ENCODE results near the gene CLCN4.

CLCN4 gene

DNA sequence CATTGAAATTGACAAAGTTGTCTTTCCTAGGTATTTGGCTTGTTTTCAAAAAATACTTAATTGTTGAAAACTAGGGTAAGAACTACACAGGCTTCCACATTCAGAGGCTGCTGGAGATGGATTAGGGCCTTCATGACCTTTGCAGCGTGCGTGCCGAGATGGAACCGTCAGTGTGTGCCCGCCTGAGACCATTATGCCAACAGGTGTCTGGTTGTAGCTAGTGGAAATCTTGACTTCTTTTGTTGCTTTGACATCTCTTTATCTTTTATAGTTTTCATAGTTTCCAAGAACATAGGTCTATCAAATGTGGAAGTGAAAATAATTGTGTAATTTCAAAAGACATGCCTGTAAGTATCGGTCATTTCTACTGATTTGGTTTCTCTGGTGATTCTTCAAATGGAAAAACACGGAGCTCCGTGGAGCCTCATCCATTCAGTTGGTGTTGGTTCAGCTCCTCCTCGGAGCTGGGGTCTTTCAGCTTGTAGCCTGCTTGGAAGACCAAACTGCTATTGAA is 38.9 kb upstream of the CLCN4 start:
- no peaks in the 10 kb centered on the region for H3K9me3 ChIP-seq (ENCODE audit: severe bottlenecking)
- H3K27ac ChIP-seq (ENCODE audit: poor library complexity, severe bottlenecking): no peak overlapping the region
- H3K4me3 ChIP-seq (ENCODE audit: severe bottlenecking): no peak overlapping the region
- H3K4me1 ChIP-seq (ENCODE audit: insufficient read depth, poor library complexity, severe bottlenecking): no peaks in the 10 kb centered on the region
- peaks cover 9% of the 10 kb centered on the region; the same call in 1 of the 2 replicates for H3K36me3 ChIP-seq (ENCODE audit: low read depth)
- TF ChIP-seq, protein P1, sequence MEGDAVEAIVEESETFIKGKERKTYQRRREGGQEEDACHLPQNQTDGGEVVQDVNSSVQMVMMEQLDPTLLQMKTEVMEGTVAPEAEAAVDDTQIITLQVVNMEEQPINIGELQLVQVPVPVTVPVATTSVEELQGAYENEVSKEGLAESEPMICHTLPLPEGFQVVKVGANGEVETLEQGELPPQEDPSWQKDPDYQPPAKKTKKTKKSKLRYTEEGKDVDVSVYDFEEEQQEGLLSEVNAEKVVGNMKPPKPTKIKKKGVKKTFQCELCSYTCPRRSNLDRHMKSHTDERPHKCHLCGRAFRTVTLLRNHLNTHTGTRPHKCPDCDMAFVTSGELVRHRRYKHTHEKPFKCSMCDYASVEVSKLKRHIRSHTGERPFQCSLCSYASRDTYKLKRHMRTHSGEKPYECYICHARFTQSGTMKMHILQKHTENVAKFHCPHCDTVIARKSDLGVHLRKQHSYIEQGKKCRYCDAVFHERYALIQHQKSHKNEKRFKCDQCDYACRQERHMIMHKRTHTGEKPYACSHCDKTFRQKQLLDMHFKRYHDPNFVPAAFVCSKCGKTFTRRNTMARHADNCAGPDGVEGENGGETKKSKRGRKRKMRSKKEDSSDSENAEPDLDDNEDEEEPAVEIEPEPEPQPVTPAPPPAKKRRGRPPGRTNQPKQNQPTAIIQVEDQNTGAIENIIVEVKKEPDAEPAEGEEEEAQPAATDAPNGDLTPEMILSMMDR (IDR thresholded peaks at IDR 0.05; ENCODE audit: poor library complexity, severe bottlenecking): no peak
- H3K27me3 ChIP-seq (ENCODE audit: insufficient read depth, poor library complexity, severe bottlenecking): no peaks in the 10 kb centered on the region
- no peak for DNase-seq (ENCODE audit: low spot score)
- no peak for ATAC-seq (ENCODE audit: low read depth)

DNA sequence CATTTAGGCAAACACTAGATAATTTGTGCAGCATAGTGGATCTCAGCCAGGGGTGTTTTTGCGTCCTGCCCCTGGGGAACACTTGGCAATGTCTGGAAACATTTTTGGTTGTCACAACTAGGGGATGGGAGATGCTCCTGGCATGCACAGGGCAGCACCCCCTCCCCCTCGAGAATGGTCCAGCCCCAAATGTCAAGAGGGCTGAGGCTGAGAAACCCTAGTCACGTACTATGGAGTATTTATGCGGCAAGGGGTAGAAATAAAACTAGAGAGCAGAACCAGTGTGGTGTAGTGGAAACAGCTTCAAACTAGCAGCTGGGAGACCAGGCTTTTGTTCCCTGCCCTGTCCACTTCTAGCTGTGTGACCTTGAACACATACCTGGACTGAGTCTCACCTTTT is 38.2 kb upstream of the CLCN4 start:
- Histone ChIP-seq H3K27ac (ENCODE audit: poor library complexity, severe bottlenecking) (no peak overlapping the region), H3K4me3 (ENCODE audit: severe bottlenecking) (no peak overlapping the region), H3K36me3 (ENCODE audit: low read depth) (peaks cover 9% of the 10 kb centered on the region; the same call in 1 of the 2 replicates), H3K4me1 (ENCODE audit: insufficient read depth, poor library complexity, severe bottlenecking) (no peaks in the 10 kb centered on the region), H3K9me3 (ENCODE audit: severe bottlenecking) (no peaks in the 10 kb centered on the region), H3K27me3 (ENCODE audit: insufficient read depth, poor library complexity, severe bottlenecking) (no peaks in the 10 kb centered on the region)
- ATAC-seq (ENCODE audit: low read depth) (no peak), DNase-seq (ENCODE audit: low spot score) (no peak)
- TF ChIP-seq, protein P1 (IDR thresholded peaks at IDR 0.05; ENCODE audit: poor library complexity, severe bottlenecking): no peak

- Histone ChIP-seq H3K4me3 (ENCODE audit: severe bottlenecking) (no peak overlapping the region), H3K27ac (ENCODE audit: poor library complexity, severe bottlenecking) (no peak overlapping the region), H3K36me3 (ENCODE audit: low read depth) (peaks cover 9% of the 10 kb centered on the region; the same call in 1 of the 2 replicates), H3K9me3 (ENCODE audit: severe bottlenecking) (no peaks in the 10 kb centered on the region), H3K4me1 (ENCODE audit: insufficient read depth, poor library complexity, severe bottlenecking) (no peaks in the 10 kb centered on the region), H3K27me3 (ENCODE audit: insufficient read depth, poor library complexity, severe bottlenecking) (no peaks in the 10 kb centered on the region)
- DNase-seq (ENCODE audit: low spot score) (no peak), ATAC-seq (ENCODE audit: low read depth) (no peak)
- TF ChIP-seq, protein P1 (IDR thresholded peaks at IDR 0.05; ENCODE audit: poor library complexity, severe bottlenecking): peak; percentile 95
Measured at GRCh38 chrX:10119399-10119990, 37.3 kb upstream of the CLCN4 start.

DNA sequence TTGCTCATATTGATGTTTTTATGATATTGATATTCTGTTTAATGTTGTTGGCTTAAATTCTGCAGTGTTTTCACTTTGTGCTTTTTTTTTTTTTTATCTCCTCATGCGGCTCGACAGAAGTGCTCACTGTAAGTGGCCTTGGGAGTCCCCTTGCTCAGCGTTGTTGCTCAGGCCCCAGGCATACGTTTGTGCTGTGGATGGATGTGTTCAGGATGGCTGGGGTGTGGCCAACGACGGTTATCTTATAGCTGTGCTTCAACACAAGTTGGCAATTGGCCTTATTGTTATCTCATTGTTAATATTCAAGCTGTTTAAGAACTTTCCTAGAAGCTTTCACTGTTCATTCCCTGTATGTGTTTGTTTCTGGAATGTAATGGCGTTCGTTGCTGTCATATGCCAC is 36.4 kb upstream of the CLCN4 start:
- ATAC-seq (ENCODE audit: low read depth) (no peak), DNase-seq (ENCODE audit: low spot score) (no peak)
- H3K27ac ChIP-seq (ENCODE audit: poor library complexity, severe bottlenecking): no peak overlapping the region
- peaks cover 9% of the 10 kb centered on the region; the same call in 1 of the 2 replicates for H3K36me3 ChIP-seq (ENCODE audit: low read depth)
- no peak overlapping the region for H3K4me3 ChIP-seq (ENCODE audit: severe bottlenecking)
- TF ChIP-seq, protein P1 (IDR thresholded peaks at IDR 0.05; ENCODE audit: poor library complexity, severe bottlenecking): no peak
- no peaks in the 10 kb centered on the region for H3K9me3 ChIP-seq (ENCODE audit: severe bottlenecking)
- H3K27me3 ChIP-seq (ENCODE audit: insufficient read depth, poor library complexity, severe bottlenecking): no peaks in the 10 kb centered on the region
- H3K4me1 ChIP-seq (ENCODE audit: insufficient read depth, poor library complexity, severe bottlenecking): no peaks in the 10 kb centered on the region

DNA sequence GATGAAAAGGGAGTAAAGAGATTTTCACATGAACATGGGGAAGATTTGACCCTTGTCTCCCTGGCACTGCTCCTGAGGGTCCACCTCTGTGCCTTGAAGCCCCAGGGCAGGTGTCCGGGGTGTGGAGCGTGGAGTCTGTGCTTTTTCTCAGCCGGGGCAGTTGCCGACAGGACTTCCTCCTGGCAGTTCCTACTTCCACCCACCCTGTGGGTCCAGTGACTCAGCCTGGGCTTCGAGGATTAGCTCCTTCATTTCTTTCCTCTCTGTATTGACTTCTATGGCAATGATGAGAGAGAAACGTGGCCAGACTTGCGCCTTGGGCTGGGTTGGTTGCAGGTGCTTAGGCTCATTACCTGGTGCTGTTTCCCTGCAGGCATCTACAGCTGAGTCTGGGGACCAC is 35.9 kb upstream of the CLCN4 start:
- H3K9me3 ChIP-seq (ENCODE audit: severe bottlenecking): no peaks in the 10 kb centered on the region
- TF ChIP-seq, protein P1 (IDR thresholded peaks at IDR 0.05; ENCODE audit: poor library complexity, severe bottlenecking): no peak
- H3K36me3 ChIP-seq (ENCODE audit: low read depth): peaks cover 9% of the 10 kb centered on the region; the same call in 1 of the 2 replicates
- H3K27ac ChIP-seq (ENCODE audit: poor library complexity, severe bottlenecking): no peak overlapping the region
- DNase-seq (ENCODE audit: low spot score) (no peak), ATAC-seq (ENCODE audit: low read depth) (no peak)
- no peaks in the 10 kb centered on the region for H3K4me1 ChIP-seq (ENCODE audit: insufficient read depth, poor library complexity, severe bottlenecking)
- H3K27me3 ChIP-seq (ENCODE audit: insufficient read depth, poor library complexity, severe bottlenecking): no peaks in the 10 kb centered on the region
- no peak overlapping the region for H3K4me3 ChIP-seq (ENCODE audit: severe bottlenecking)

All from RWPE2 (cell line).